A549 treated with DMSO at 1 μM for 4 hours (cell line): ENCODE measurements around the gene DTWD1. TPM values are rescaled to one million over a fixed set of nuclear protein-coding genes. Genes with fewer than 3 reads are reported as not detected.

ENCODE experiments used
- total RNA-seq: library from RNA; stranded (reverse); fragments of 200-300 nt; extraction: Qiagen RNA extraction; gene quantifications from 5 replicates; pipeline ENCODE4 v1.2.3, GENCODE V29; 2022; ENCODE audit warnings: low read depth

DTWD1 gene, protein sequence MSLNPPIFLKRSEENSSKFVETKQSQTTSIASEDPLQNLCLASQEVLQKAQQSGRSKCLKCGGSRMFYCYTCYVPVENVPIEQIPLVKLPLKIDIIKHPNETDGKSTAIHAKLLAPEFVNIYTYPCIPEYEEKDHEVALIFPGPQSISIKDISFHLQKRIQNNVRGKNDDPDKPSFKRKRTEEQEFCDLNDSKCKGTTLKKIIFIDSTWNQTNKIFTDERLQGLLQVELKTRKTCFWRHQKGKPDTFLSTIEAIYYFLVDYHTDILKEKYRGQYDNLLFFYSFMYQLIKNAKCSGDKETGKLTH
- total RNA-seq = 12.5 to 18.0 TPM (median 14.0 TPM) in 5 replicates

DNA sequence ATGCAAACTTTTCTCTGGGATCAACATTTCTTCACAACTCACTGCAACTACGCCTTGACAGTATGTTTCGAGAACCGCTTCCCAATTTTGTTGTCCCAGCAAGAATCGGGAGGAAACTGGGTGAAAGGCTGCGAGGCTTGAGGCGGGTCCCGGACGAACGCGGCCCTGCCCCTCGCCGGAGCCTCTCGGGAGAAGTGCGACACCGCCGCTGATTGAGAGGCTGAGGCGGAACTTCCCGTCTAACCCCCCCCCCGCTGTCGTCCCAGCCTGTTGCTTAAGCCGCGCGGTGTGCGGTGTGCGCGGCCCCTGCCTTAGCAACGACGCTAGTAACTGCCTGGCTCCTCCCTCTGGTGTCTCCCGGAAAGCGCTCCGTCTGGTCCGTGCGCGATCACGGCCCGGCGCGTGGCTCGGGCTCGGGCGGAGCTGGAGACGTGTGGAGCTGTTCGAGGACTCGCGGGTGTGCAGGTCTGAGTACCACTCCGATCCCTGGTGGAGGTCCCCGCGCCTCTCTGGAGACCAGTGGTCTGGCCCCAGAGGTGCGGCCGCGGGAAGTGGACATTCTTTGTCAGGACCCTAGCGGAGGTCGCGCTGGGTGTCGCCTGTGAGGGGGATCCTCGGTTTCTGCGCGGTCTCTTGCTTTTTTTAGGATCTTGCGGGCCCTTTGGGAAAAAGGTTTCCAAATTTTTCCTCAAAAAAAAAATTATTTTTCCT lies at the start of gene DTWD1, which contains the start of gene FAM227B:
DTWD1 (plus strand) TSS at position 391 of the 711 bp plus-strand sequence. CDS start 4,120 bp downstream, outside the sequence.
FAM227B (minus strand) TSS at position 161 of the 711 bp plus-strand sequence. CDS start 5,647 bp downstream, outside the sequence.

Other genes starting within 250 kb of the DTWD1 start
- gene FGF7, start 197.8 kb upstream of the DTWD1 start, total RNA-seq = 0.05 TPM in 1 of 5 replicates, not detected in the others
- gene FAM227B, start 230 bp upstream of the DTWD1 start, total RNA-seq = 0.76 to 1.3 TPM (median 1.1 TPM) in 5 replicates